ENCODE results near the gene BHLHE23. TPM values are rescaled to one million over a fixed set of nuclear protein-coding genes. Genes with fewer than 3 reads are reported as not detected.

BHLHE23 gene
- total RNA-seq, 4 donors from 2014 or later = not detected

- in situ Hi-C loops (cut with MboI; ENCODE audit: low sequenced_read_pairs in 4 of 4) (no loop called here), intact Hi-C loops (cut with DNase I; ENCODE audit: low total_unique reads) (no loop called here)
- Histone ChIP-seq H3K4me3 (no peak overlapping the region), H3K4me1 (peaks cover 0 to 5% of the 10 kb centered on the region in 2 donors), H3K27me3 (no peaks in the 10 kb centered on the region), H3K27ac (no peak overlapping the region), H3K36me3 (no peaks in the 10 kb centered on the region), H3K9me3 (no peaks in the 10 kb centered on the region)
- DNase-seq (no peak), ATAC-seq (no peak)
- TF ChIP-seq CTCF (IDR thresholded peaks at IDR 0.05 in 4 of 5, conservative IDR thresholded peaks at IDR 0.05 in 1 of 5) (no peak), POLR2A (IDR thresholded peaks at IDR 0.05) (no peak)
These were observed 46.7 kb downstream of the BHLHE23 start for GRCh38 chr20:62959998-62960436.

GRCh38 chr20:62959101-62959971, 47.4 kb downstream of the BHLHE23 start:
- H3K9me3 ChIP-seq = no peaks in the 10 kb centered on the region
- H3K27ac ChIP-seq = no peak overlapping the region
- H3K36me3 ChIP-seq = no peaks in the 10 kb centered on the region
- ATAC-seq (no peak), DNase-seq (no peak)
- intact Hi-C loops (cut with DNase I; ENCODE audit: low total_unique reads) (no loop called here), in situ Hi-C loops (cut with MboI; ENCODE audit: low sequenced_read_pairs in 4 of 4) (no loop called here)
- peaks cover 0 to 5% of the 10 kb centered on the region in 2 donors for H3K4me1 ChIP-seq
- no peaks in the 10 kb centered on the region for H3K27me3 ChIP-seq
- TF ChIP-seq CTCF (IDR thresholded peaks at IDR 0.05 in 4 of 5, conservative IDR thresholded peaks at IDR 0.05 in 1 of 5) (no peak), POLR2A (IDR thresholded peaks at IDR 0.05) (no peak)
- H3K4me3 ChIP-seq = no peak overlapping the region

- Histone ChIP-seq H3K36me3 (no peaks in the 10 kb centered on the region), H3K4me3 (no peak overlapping the region), H3K9me3 (no peaks in the 10 kb centered on the region), H3K27ac (no peak overlapping the region), H3K4me1 (peaks cover 2 to 5% of the 10 kb centered on the region in 2 donors), H3K27me3 (no peaks in the 10 kb centered on the region)
- no peak for DNase-seq
- intact Hi-C loops (cut with DNase I; ENCODE audit: low total_unique reads) = no loop called here
- in situ Hi-C loops (cut with MboI; ENCODE audit: low sequenced_read_pairs in 4 of 4) = no loop called here
- ATAC-seq = no peak
- TF ChIP-seq CTCF (IDR thresholded peaks at IDR 0.05 in 4 of 5, conservative IDR thresholded peaks at IDR 0.05 in 1 of 5) (no peak), POLR2A (IDR thresholded peaks at IDR 0.05) (no peak)
These were observed 48.2 kb downstream of the BHLHE23 start for GRCh38 chr20:62958388-62959100.

GRCh38 chr20:62957136-62958117, 49.3 kb downstream of the BHLHE23 start:
- intact Hi-C loops (cut with DNase I; ENCODE audit: low total_unique reads) = no loop called here
- no peak overlapping the region for H3K4me3 ChIP-seq
- H3K4me1 ChIP-seq = peaks cover 5 to 13% of the 10 kb centered on the region in 2 donors
- ATAC-seq (no peak), DNase-seq (no peak)
- H3K9me3 ChIP-seq = no peaks in the 10 kb centered on the region
- no peaks in the 10 kb centered on the region for H3K36me3 ChIP-seq
- in situ Hi-C loops (cut with MboI; ENCODE audit: low sequenced_read_pairs in 4 of 4) = no loop called here
- TF ChIP-seq CTCF (IDR thresholded peaks at IDR 0.05 in 4 of 5, conservative IDR thresholded peaks at IDR 0.05 in 1 of 5) (no peak), POLR2A (IDR thresholded peaks at IDR 0.05) (no peak)
- H3K27me3 ChIP-seq = no peaks in the 10 kb centered on the region
- H3K27ac ChIP-seq = no peak overlapping the region

Data from gastrocnemius medialis (tissue), 4 donors.